GM12864 (cell line): ENCODE results near the gene CHSY3.

Experiments
- DNase-seq: peaks from one replicate; pipeline ENCODE4 v3.0.0-alpha.2; 2011; ENCODE audit warnings: low read depth
- H3K4me3 ChIP-seq: 2 replicates; pipeline ENCODE4 v1.5.1; 2011; ENCODE audit warnings: mild to moderate bottlenecking, low read depth, low read length, control low read depth
- CTCF ChIP-seq: IDR thresholded peaks from 2 replicates; pipeline ENCODE4 v1.5.1; 2011; ENCODE audit warnings: low read depth, mild to moderate bottlenecking, moderate library complexity, low read length, control low read depth, inconsistent platforms; ENCODE audit errors: missing control alignments

The CHSY3 gene

GRCh38 chr5:130055572-130055971, 151.3 kb downstream of the CHSY3 start:
- H3K4me3 ChIP-seq = no peak overlapping the region
- TF ChIP-seq CTCF = no peak
- DNase-seq = no peak

GRCh38 chr5:130061746-130062145, 157.5 kb downstream of the CHSY3 start:
- TF ChIP-seq CTCF = no peak
- no peak for DNase-seq
- no peak overlapping the region for H3K4me3 ChIP-seq

DNA sequence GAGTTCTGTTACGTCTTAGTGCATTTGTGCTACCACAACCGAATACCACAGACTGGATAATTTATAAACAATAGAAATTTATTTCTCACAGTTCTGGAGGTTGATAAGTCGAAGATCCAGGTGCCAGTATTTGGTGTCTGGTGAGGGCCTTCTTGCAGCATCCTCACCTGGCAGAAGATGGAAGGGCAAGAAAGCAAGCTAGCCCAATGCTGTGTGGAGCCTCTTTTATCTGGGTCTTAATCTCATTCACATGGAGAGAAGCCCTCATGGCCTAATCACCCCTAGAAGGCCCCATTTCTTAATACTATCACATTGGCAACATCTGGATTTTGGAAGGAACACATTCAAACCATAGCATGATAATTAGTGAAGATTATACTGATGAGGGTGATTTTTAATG, 159.3 kb downstream of the CHSY3 start:
- no peak for DNase-seq

DNA sequence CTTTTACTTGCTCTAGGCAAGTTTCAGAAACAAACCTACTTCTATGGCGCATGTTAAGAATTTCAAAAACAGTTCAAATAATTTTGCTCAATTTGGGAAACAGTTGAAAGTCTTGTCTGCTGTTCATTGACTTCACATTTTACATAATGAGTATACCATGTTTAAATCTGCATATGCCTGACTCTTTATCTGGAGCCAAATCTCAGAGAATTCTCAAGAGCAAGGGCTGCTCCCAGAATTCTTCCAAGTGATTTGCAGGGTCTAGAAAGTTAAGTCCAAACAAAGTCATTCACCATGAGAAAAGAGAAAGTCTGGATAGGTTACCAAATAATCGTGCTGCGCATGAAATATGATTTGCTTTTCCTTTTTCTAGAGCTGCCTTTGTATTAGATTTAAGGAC, 160.2 kb downstream of the CHSY3 start:
- DNase-seq = no peak
- no peak for TF ChIP-seq CTCF
- H3K4me3 ChIP-seq = no peak overlapping the region

More for the DNA sequence above, 159.3 kb downstream of the CHSY3 start:
- no peak overlapping the region for H3K4me3 ChIP-seq
- no peak for TF ChIP-seq CTCF

GRCh38 chr5:130065617-130066016, 161.4 kb downstream of the CHSY3 start:
- no peak for TF ChIP-seq CTCF
- DNase-seq = no peak

GRCh38 chr5:130066644-130067043, 162.4 kb downstream of the CHSY3 start:
- no peak for TF ChIP-seq CTCF
- DNase-seq = no peak
- H3K4me3 ChIP-seq = no peak overlapping the region

More at GRCh38 chr5:130065617-130066016, 161.4 kb downstream of the CHSY3 start:
- no peak overlapping the region for H3K4me3 ChIP-seq

DNA sequence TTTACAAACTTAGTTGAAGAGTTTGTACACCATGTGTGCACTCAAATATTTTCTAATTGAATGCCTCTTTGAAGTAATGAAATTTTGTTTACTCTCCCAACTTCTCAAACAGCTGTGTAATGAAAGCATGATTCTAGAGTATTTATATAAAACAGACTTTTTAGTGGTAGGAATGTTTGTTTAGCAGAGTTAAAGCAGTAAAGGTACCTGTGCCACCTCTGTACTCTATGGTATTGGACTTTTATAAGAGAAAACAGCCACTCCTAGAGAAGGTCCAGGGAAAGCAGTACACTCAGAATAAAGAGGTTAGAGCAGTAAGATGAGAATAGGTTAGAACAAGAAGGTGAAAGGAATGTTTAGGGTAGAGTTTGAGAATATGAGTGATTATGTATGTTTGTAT, 163.1 kb downstream of the CHSY3 start:
- DNase-seq = no peak
- no peak for TF ChIP-seq CTCF
- no peak overlapping the region for H3K4me3 ChIP-seq
